GM12878 (cell line): ENCODE data around the gene RNU6-1. TPM values are rescaled to one million over a fixed set of nuclear protein-coding genes. Genes with fewer than 3 reads are reported as not detected.
A peak's percentile ranks its signal among the peaks of the same experiment; 100 is the strongest.

ENCODE experiments used
- EGR1 ChIP-seq, 2 experiments: IDR thresholded peaks; 1 replicate in 1 of 2; 2 replicates in 1 of 2; pipeline ENCODE4 v1.6.1; 2011 to 2012; ENCODE audit warnings: low read depth in 2 of 2, low read length in 2 of 2, borderline replicate concordance in 1 of 2, mild to moderate bottlenecking in 1 of 2, moderate library complexity in 1 of 2
- IKZF1 ChIP-seq: fragments of 450-650 bp; conservative IDR thresholded peaks from 2 replicates; pipeline ENCODE4 v1.6.1; 2017; ENCODE audit warnings: antibody characterized with exemption, mild to moderate bottlenecking
- KDM1A ChIP-seq: fragments of 200-600 bp; sonication (generic); IDR thresholded peaks from 2 replicates; pipeline ENCODE4 v1.6.1; 2016; ENCODE audit warnings: borderline replicate concordance
- NBN ChIP-seq: fragments of 450-650 bp; IDR thresholded peaks from 2 replicates; pipeline ENCODE4 v1.6.1; 2016
- NFYA ChIP-seq: IDR thresholded peaks from 2 replicates; pipeline ENCODE4 v1.6.1; 2011; ENCODE audit warnings: low read depth, mild to moderate bottlenecking, low read length, improper control_type of control experiment, borderline replicate concordance
- PAX5 ChIP-seq: IDR thresholded peaks from 2 replicates; pipeline ENCODE4 v1.6.1; 2011; ENCODE audit warnings: low read depth, low read length, borderline replicate concordance
- SPI1 ChIP-seq: IDR thresholded peaks from 2 replicates; pipeline ENCODE4 v1.6.1; 2011; ENCODE audit warnings: low read depth, mild to moderate bottlenecking, low read length, moderate library complexity, borderline replicate concordance; ENCODE audit not compliant: insufficient read depth
- STAT1 ChIP-seq: fragments of 450-650 bp; conservative IDR thresholded peaks from 2 replicates; pipeline ENCODE4 v1.6.1; 2014; ENCODE audit warnings: antibody characterized with exemption, mild to moderate bottlenecking
- TARDBP ChIP-seq: IDR thresholded peaks from 2 replicates; pipeline ENCODE4 v1.6.1; 2016; ENCODE audit warnings: borderline replicate concordance
- ZBED1 ChIP-seq: IDR thresholded peaks from 2 replicates; pipeline ENCODE4 v1.6.1; 2016; ENCODE audit warnings: borderline replicate concordance
- polyA plus RNA-seq, 11 experiments: library from polyadenylated mRNA; depleted of rRNA in 4 of 11; unstranded in 6 of 11; stranded (reverse) in 5 of 11; fragments of >200 nt; fragmentation: Nextera tagmentation in 4 of 11; fragmentation: Illumina TruSeq in 1 of 11; extraction: Ambion mirVana in 4 of 11; extraction: Trizol in 1 of 11; gene quantifications; 1 replicate in 1 of 11; 2 replicates in 10 of 11; pipeline versions ENCODE4 v1.2.1 to v1.2.3, GENCODE V29; 2011 to 2016; ENCODE audit warnings: inconsistent platforms in 2 of 11, missing spikeins in 2 of 11, low read depth in 1 of 11
- total RNA-seq, 4 experiments: library from RNA; depleted of rRNA in 3 of 4; stranded (reverse); fragments of >200 nt in 3 of 4; fragmentation: Illumina TruSeq in 1 of 4; extraction: Trizol in 1 of 4; gene quantifications; 2 replicates each; pipeline versions ENCODE4 v1.2.1 to v1.2.3, GENCODE V29; 2013 to 2021
- TF ChIP-seq, protein P1 (sequence below), 3 experiments: IDR thresholded peaks in 2 of 3; conservative IDR thresholded peaks in 1 of 3; 2 replicates each; pipeline ENCODE4 v1.5.1; 2011; ENCODE audit warnings: low read depth in 3 of 3, low read length in 3 of 3, mild to moderate bottlenecking in 3 of 3, control low read depth in 2 of 3, moderate library complexity in 2 of 3, inconsistent platforms in 1 of 3, mixed read lengths in 1 of 3; ENCODE audit not compliant: control insufficient read depth in 2 of 3, insufficient read depth in 1 of 3; ENCODE audit errors: extremely low read depth in 1 of 3
- TF ChIP-seq, protein P2 (sequence below): IDR thresholded peaks from 2 replicates; pipeline ENCODE4 v1.6.1; 2012; ENCODE audit warnings: low read depth, low read length, improper control_type of control experiment
- TF ChIP-seq, protein P3 (sequence below): fragments of 450-650 bp; IDR thresholded peaks from 2 replicates; pipeline ENCODE4 v1.6.1; 2017; ENCODE audit warnings: mild to moderate bottlenecking

RNU6-1 gene
- total and polyA plus RNA-seq, 10 of the 15 experiments (the other 5 are each of a cell fraction or from before 2014, with no cell fraction given) = not detected

DNA sequence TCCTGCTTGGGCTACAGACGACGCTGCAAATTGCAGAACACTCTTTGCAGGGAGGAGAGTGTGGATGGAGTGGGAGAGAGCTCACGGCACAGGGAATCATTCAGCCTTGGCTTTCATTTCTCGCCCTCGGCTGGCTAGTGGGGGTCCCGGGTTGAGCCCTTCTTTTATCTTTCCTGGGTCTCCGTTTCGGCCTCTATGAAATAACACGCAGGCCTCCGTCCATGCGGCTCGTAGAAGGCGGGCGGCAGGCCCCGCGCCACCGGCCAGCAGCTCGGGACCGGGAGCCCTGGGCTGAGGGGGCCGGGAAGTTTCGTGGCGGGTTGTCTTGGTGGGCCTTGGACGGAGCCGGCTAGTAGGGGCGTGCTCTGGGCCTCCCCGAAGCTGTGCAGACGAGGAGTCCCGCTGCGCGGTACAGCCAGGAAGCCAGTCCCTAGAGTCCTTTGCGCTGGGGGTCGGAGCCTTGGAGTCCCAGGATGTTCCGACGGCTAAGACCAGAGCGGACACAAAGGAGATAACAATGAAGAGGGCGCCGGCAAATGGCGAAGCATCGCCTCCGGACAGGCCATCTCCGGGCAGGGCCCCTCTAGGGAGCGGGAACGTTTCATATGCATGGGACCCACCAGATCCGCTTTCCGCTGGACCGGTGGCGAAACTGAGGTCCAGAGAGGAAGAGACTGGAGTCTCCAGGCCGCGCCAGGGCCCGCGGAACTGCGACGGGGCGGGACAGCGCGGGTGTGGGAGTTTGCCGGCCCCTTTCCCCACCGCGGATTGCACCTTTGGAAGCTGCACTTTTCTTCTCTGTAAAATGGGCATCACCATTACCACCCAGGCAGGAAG lies 4.3 kb downstream of the RNU6-1 start (continued):
- TF ChIP-seq, protein P1, sequence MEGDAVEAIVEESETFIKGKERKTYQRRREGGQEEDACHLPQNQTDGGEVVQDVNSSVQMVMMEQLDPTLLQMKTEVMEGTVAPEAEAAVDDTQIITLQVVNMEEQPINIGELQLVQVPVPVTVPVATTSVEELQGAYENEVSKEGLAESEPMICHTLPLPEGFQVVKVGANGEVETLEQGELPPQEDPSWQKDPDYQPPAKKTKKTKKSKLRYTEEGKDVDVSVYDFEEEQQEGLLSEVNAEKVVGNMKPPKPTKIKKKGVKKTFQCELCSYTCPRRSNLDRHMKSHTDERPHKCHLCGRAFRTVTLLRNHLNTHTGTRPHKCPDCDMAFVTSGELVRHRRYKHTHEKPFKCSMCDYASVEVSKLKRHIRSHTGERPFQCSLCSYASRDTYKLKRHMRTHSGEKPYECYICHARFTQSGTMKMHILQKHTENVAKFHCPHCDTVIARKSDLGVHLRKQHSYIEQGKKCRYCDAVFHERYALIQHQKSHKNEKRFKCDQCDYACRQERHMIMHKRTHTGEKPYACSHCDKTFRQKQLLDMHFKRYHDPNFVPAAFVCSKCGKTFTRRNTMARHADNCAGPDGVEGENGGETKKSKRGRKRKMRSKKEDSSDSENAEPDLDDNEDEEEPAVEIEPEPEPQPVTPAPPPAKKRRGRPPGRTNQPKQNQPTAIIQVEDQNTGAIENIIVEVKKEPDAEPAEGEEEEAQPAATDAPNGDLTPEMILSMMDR (IDR thresholded peaks at IDR 0.05 in 2 of 3, conservative IDR thresholded peaks at IDR 0.05 in 1 of 3; ENCODE audit: control insufficient read depth in 2 of 3, extremely low read depth in 1 of 3, insufficient read depth in 1 of 3, low read depth in 3 of 3, low read length in 3 of 3) = 0 out of 6 replicates have a peak, but pooled peaks of 1 of the 3 experiments have one; percentile 6
- TF ChIP-seq EGR1 (IDR thresholded peaks at IDR 0.05; ENCODE audit: borderline replicate concordance in 1 of 2, low read depth in 2 of 2, low read length in 2 of 2) (no peak), TARDBP (no peak), KDM1A (no peak), NBN (no peak), ZBED1 (no peak), IKZF1 (peak; percentile 55), PAX5 (no peak), STAT1 (no peak), SPI1 (no peak), NFYA (no peak)
- TF ChIP-seq, protein P2, sequence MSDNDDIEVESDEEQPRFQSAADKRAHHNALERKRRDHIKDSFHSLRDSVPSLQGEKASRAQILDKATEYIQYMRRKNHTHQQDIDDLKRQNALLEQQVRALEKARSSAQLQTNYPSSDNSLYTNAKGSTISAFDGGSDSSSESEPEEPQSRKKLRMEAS = no peak
- TF ChIP-seq, protein P3, sequence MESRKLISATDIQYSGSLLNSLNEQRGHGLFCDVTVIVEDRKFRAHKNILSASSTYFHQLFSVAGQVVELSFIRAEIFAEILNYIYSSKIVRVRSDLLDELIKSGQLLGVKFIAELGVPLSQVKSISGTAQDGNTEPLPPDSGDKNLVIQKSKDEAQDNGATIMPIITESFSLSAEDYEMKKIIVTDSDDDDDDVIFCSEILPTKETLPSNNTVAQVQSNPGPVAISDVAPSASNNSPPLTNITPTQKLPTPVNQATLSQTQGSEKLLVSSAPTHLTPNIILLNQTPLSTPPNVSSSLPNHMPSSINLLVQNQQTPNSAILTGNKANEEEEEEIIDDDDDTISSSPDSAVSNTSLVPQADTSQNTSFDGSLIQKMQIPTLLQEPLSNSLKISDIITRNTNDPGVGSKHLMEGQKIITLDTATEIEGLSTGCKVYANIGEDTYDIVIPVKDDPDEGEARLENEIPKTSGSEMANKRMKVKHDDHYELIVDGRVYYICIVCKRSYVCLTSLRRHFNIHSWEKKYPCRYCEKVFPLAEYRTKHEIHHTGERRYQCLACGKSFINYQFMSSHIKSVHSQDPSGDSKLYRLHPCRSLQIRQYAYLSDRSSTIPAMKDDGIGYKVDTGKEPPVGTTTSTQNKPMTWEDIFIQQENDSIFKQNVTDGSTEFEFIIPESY = no peak
- TF ChIP-seq, all 136 proteins: peak for 4
